OCI-M2 (cell line): Measurements from ENCODE around the gene GALNT2.
A peak's percentile ranks its signal among the peaks of the same experiment; 100 is the strongest.

Source experiments
- DNase-seq: peaks from one replicate; lab custom pipeline; 2025; ENCODE audit not compliant: unreplicated experiment; lab: John Stamatoyannopoulos, UW

GALNT2 gene

GRCh38 chr1:230066466-230067404 is at the start of gene GALNT2:
Gene GALNT2, plus strand, starts transcription at chr1:230067238. Its CDS starts 43 bp downstream, at chr1:230067281.
- DNase-seq: peak; percentile 34

GRCh38 chr1:230020451-230020850 is 46.6 kb upstream of the GALNT2 start:
- DNase-seq: no peak

- no peak for DNase-seq
Measured at GRCh38 chr1:230022666-230023380, 44.2 kb upstream of the GALNT2 start.

GRCh38 chr1:230025686-230026085 is 41.4 kb upstream of the GALNT2 start:
- no peak for DNase-seq

GRCh38 chr1:230026139-230026538 is 40.9 kb upstream of the GALNT2 start:
- no peak for DNase-seq

- no peak for DNase-seq
Measured at GRCh38 chr1:230026572-230026971, 40.5 kb upstream of the GALNT2 start.

- no peak for DNase-seq
Measured at GRCh38 chr1:230028602-230029223, 38.3 kb upstream of the GALNT2 start.

GRCh38 chr1:230029244-230029941 is 37.6 kb upstream of the GALNT2 start:
- no peak for DNase-seq

GRCh38 chr1:230030122-230030821 is 36.8 kb upstream of the GALNT2 start:
- no peak for DNase-seq

- DNase-seq: no peak
Measured at GRCh38 chr1:230031131-230031530, 35.9 kb upstream of the GALNT2 start.

- DNase-seq: no peak
Measured at GRCh38 chr1:230032516-230033281, 34.3 kb upstream of the GALNT2 start.

GRCh38 chr1:230037261-230037660 is 29.8 kb upstream of the GALNT2 start:
- no peak for DNase-seq

GRCh38 chr1:230040440-230040839 is 26.6 kb upstream of the GALNT2 start:
- no peak for DNase-seq

- DNase-seq: peak; percentile 9
Measured at GRCh38 chr1:230043081-230043480, 24.0 kb upstream of the GALNT2 start.

GRCh38 chr1:230044729-230045128 is 22.3 kb upstream of the GALNT2 start:
- no peak for DNase-seq

- no peak for DNase-seq
Measured at GRCh38 chr1:230047114-230047865, 19.7 kb upstream of the GALNT2 start.

- no peak for DNase-seq
Measured at GRCh38 chr1:230048322-230048721, 18.7 kb upstream of the GALNT2 start.

GRCh38 chr1:230048922-230049321 is 18.1 kb upstream of the GALNT2 start:
- DNase-seq: no peak

GRCh38 chr1:230049731-230050130 is 17.3 kb upstream of the GALNT2 start:
- no peak for DNase-seq
